ENCODE data around the gene C1orf174. TPM values are rescaled to one million over a fixed set of nuclear protein-coding genes. Genes with fewer than 3 reads are reported as not detected.

C1orf174 gene
- total and polyA plus RNA-seq, 2 of the 13 experiments (the other 11 are each of a cell fraction or from before 2014, with no cell fraction given): 21.6 to 31.4 TPM

DNA sequence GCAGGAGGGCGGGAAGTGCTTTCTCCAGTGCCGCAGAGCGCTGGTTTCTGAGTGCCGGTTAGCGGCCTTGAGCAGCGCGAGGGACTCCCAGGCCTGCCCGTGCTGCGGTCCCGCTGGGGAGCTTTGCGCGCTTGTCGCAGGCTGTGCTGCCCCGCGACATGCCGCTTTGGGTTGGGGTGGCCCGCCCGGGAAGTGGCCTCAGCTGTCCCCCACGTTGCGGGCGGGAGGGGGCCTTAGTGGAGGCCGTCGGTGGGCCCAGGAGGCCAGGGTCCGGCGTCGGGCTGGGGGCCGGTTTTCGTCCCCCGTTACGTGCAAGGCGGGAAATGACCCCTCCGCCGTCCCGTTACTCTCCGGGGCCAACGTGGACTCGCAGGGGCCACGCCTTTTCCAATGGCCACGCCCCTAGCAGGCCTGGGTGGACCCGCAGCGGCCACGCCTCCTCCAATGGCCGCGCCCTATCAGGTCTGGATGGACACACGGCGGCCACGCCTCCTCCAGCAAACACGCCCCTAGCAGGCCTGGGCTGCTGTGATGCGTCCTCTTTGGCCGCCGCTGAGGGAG is 977 bp upstream of the C1orf174 start (continued):
- TF ChIP-seq RFX1 (IDR thresholded peaks at IDR 0.05): no peak
- TF ChIP-seq ZNF24 (IDR thresholded peaks at IDR 0.05): no peak
- no peak for TF ChIP-seq SMYD3 (CRISPR knock-in tag; IDR thresholded peaks at IDR 0.05)
- TF ChIP-seq, protein P1, sequence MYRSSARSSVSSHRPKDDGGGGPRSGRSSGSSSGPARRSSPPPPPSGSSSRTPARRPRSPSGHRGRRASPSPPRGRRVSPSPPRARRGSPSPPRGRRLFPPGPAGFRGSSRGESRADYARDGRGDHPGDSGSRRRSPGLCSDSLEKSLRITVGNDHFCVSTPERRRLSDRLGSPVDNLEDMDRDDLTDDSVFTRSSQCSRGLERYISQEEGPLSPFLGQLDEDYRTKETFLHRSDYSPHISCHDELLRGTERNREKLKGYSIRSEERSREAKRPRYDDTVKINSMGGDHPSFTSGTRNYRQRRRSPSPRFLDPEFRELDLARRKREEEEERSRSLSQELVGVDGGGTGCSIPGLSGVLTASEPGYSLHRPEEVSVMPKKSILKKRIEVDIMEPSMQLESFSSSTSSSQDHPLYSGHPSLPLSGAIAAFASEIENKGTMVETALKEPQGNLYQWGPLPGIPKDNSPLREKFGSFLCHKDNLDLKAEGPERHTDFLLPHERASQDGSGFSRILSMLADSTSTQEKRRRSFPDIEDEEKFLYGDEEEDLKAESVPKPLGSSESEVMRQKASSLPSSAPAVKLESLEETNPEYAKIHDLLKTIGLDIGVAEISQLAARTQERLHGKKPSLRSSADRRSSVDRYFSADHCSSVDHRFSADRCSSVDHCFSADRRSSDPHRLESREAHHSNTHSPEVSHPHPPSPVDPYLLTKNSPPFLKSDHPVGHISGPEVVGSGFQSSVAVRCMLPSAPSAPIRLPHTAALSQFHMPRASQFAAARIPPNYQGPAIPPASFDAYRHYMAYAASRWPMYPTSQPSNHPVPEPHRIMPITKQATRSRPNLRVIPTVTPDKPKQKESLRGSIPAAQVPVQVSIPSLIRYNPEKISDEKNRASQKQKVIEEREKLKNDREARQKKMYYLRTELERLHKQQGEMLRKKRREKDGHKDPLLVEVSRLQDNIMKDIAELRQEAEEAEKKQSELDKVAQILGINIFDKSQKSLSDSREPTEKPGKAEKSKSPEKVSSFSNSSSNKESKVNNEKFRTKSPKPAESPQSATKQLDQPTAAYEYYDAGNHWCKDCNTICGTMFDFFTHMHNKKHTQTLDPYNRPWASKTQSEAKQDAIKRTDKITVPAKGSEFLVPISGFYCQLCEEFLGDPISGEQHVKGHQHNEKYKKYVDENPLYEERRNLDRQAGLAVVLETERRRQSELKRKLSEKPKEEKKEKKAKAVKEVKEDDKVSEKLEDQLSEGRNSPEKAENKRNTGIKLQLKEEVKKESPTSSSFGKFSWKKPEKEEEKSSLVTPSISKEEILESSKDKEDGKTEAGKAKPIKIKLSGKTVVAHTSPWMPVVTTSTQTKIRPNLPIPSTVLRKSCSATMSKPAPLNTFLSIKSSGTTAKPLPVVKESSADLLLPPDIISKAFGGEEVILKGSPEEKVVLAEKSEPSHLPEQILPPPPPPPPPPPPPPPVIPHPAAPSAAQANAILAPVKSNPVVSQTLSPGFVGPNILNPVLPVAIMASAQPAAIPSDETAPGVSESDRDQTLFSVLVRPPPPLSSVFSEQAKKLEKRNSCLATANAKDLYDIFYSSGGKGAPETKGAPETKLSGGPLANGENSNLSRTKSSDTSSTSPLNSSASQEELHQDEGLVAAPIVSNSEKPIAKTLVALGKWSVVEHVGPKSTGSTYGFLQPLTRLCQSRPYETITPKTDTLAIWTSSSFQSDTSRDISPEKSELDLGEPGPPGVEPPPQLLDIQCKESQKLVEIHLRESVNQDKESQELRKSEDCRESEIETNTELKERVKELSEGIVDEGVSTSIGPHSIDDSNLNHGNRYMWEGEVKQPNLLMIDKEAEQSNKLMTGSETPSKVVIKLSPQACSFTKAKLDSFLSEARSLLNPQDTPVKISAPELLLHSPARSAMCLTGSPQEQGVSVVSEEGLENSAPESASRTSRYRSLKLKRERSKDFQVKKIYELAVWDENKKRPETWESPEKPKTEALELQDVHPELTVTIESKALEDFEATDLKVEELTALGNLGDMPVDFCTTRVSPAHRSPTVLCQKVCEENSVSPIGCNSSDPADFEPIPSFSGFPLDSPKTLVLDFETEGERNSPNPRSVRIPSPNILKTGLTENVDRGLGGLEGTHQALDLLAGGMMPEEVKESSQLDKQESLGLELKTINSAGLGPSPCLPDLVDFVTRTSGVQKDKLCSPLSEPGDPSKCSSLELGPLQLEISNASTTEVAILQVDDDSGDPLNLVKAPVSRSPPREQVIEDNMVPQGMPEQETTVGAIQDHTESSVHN (CRISPR knock-in tag; IDR thresholded peaks at IDR 0.05): no peak
- TF ChIP-seq, protein P2, sequence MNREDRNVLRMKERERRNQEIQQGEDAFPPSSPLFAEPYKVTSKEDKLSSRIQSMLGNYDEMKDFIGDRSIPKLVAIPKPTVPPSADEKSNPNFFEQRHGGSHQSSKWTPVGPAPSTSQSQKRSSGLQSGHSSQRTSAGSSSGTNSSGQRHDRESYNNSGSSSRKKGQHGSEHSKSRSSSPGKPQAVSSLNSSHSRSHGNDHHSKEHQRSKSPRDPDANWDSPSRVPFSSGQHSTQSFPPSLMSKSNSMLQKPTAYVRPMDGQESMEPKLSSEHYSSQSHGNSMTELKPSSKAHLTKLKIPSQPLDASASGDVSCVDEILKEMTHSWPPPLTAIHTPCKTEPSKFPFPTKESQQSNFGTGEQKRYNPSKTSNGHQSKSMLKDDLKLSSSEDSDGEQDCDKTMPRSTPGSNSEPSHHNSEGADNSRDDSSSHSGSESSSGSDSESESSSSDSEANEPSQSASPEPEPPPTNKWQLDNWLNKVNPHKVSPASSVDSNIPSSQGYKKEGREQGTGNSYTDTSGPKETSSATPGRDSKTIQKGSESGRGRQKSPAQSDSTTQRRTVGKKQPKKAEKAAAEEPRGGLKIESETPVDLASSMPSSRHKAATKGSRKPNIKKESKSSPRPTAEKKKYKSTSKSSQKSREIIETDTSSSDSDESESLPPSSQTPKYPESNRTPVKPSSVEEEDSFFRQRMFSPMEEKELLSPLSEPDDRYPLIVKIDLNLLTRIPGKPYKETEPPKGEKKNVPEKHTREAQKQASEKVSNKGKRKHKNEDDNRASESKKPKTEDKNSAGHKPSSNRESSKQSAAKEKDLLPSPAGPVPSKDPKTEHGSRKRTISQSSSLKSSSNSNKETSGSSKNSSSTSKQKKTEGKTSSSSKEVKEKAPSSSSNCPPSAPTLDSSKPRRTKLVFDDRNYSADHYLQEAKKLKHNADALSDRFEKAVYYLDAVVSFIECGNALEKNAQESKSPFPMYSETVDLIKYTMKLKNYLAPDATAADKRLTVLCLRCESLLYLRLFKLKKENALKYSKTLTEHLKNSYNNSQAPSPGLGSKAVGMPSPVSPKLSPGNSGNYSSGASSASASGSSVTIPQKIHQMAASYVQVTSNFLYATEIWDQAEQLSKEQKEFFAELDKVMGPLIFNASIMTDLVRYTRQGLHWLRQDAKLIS (CRISPR knock-in tag; IDR thresholded peaks at IDR 0.05): no peak
- peak; percentile 72 for TF ChIP-seq MYC (CRISPR knock-in tag; IDR thresholded peaks at IDR 0.05; ENCODE audit: borderline replicate concordance)
- TF ChIP-seq ZNF3 (CRISPR knock-in tag; IDR thresholded peaks at IDR 0.05): no peak
- TF ChIP-seq FOXP1 (IDR thresholded peaks at IDR 0.05): no peak
- TF ChIP-seq FOXP1 (CRISPR knock-in tag; IDR thresholded peaks at IDR 0.05): 0 out of 2 replicates have a peak, but pooled peaks have one; percentile 11
- no peak for TF ChIP-seq ZNF562 (CRISPR knock-in tag; IDR thresholded peaks at IDR 0.05; ENCODE audit: borderline replicate concordance)
- no peak for TF ChIP-seq ZNF784 (CRISPR knock-in tag; IDR thresholded peaks at IDR 0.05; ENCODE audit: borderline replicate concordance)
- no peak for TF ChIP-seq FOXA3 (CRISPR knock-in tag; IDR thresholded peaks at IDR 0.05)
- peak; percentile 66; the same call in 1 of the 2 replicates for TF ChIP-seq ZFX (CRISPR knock-in tag; IDR thresholded peaks at IDR 0.05; ENCODE audit: low read depth)
- TF ChIP-seq ZFP1 (CRISPR knock-in tag; IDR thresholded peaks at IDR 0.05): no peak
- TF ChIP-seq ZBTB21 (CRISPR knock-in tag; IDR thresholded peaks at IDR 0.05): no peak
